ENCODE data around the gene TRMT1L. TPM values are rescaled to one million over a fixed set of nuclear protein-coding genes. Genes with fewer than 3 reads are reported as not detected.

Gene TRMT1L
- total RNA-seq, 1 experiment from 2014 or later = 16.9 TPM

GRCh38 chr1:185154912-185155513 lies 1.7 kb downstream of the TRMT1L start:
- TF ChIP-seq CTCF (IDR thresholded peaks at IDR 0.05; ENCODE audit: unreplicated experiment) = no peak
- no TSS peak for BruUV-seq (replicated peaks)
- intact Hi-C loops (cut with micrococcal nuclease; ENCODE audit: unreplicated experiment) = no loop called here

DNA sequence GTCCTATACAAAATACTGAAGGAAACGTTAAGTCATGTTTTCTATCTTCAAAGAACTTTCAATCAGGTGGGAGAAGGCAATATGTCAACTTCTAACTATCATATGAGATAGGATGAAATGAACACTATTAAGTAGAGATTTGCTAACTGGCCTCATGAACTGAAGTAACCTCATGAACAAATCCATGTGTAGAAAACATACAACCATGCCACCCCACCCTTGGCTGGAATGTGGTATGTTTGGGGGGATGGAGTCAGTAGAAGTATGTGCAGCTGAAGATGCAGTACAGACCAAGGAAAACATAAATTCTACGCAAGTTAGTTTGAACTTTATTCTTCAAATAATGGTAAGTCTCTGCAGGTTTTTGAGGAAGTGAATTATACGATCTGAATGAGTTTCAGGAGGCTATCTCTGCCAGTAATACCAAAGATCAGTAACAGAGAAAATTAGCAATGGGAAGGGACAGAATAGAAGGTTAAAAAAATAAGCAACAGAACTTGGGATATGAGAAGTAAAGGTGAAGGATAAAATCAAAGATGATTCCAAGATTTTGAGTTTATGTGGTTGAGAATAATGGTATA lies 4.5 kb downstream of the TRMT1L start:
- no peak for DNase-seq
- intact Hi-C loops (cut with micrococcal nuclease; ENCODE audit: unreplicated experiment) = no loop called here
- BruUV-seq (replicated peaks) = no TSS peak
- no peaks in the 10 kb centered on the region for H3K27me3 Mint-ChIP-seq (ENCODE audit: unreplicated experiment)
- CTCF ChIA-PET = no interaction called here
- no peak overlapping the region for H3K4me3 Mint-ChIP-seq (ENCODE audit: low read depth, unreplicated experiment)
- H3K36me3 Mint-ChIP-seq (ENCODE audit: insufficient read depth, unreplicated experiment) = peaks cover 18% of the 10 kb centered on the region
- H3K27ac Mint-ChIP-seq (ENCODE audit: unreplicated experiment) = no peak overlapping the region
- TF ChIP-seq CTCF (IDR thresholded peaks at IDR 0.05; ENCODE audit: unreplicated experiment) = no peak
- H3K9me3 Mint-ChIP-seq (ENCODE audit: low read depth, unreplicated experiment) = no peaks in the 10 kb centered on the region
- peaks cover 7% of the 10 kb centered on the region for H3K4me1 Mint-ChIP-seq (ENCODE audit: low read depth, unreplicated experiment)

More at GRCh38 chr1:185154912-185155513, 1.7 kb downstream of the TRMT1L start:
- Mint-ChIP-seq H3K27ac (ENCODE audit: unreplicated experiment) (no peak overlapping the region), H3K4me3 (ENCODE audit: low read depth, unreplicated experiment) (peak overlapping the region; percentile 84), H3K27me3 (ENCODE audit: unreplicated experiment) (no peaks in the 10 kb centered on the region), H3K4me1 (ENCODE audit: low read depth, unreplicated experiment) (peaks cover 7% of the 10 kb centered on the region), H3K36me3 (ENCODE audit: insufficient read depth, unreplicated experiment) (peaks cover 28% of the 10 kb centered on the region), H3K9me3 (ENCODE audit: low read depth, unreplicated experiment) (no peaks in the 10 kb centered on the region)
- DNase-seq = no peak
- CTCF ChIA-PET = interaction anchor here (1.1 to 1.2 kb wide), 2 partner anchors 15 to 526 kb away, joined by 4 to 5 read pairs; no protein-coding TSS in a partner anchor

- H3K4me3 Mint-ChIP-seq (ENCODE audit: low read depth, unreplicated experiment) = no peak overlapping the region
- BruUV-seq (replicated peaks) = no TSS peak
Measured at GRCh38 chr1:185151215-185151614, 5.5 kb downstream of the TRMT1L start.

GRCh38 chr1:185144233-185144632 lies 12.5 kb downstream of the TRMT1L start:
- Mint-ChIP-seq H3K9me3 (ENCODE audit: low read depth, unreplicated experiment) (no peaks in the 10 kb centered on the region), H3K36me3 (ENCODE audit: insufficient read depth, unreplicated experiment) (no peaks in the 10 kb centered on the region), H3K4me1 (ENCODE audit: low read depth, unreplicated experiment) (no peaks in the 10 kb centered on the region), H3K4me3 (ENCODE audit: low read depth, unreplicated experiment) (no peak overlapping the region), H3K27ac (ENCODE audit: unreplicated experiment) (no peak overlapping the region), H3K27me3 (ENCODE audit: unreplicated experiment) (no peaks in the 10 kb centered on the region)
- CTCF ChIA-PET = no interaction called here
- TF ChIP-seq CTCF (IDR thresholded peaks at IDR 0.05; ENCODE audit: unreplicated experiment) = no peak
- intact Hi-C loops (cut with micrococcal nuclease; ENCODE audit: unreplicated experiment) = no loop called here
- no TSS peak for BruUV-seq (replicated peaks)
- no peak for DNase-seq

More at GRCh38 chr1:185151215-185151614, 5.5 kb downstream of the TRMT1L start:
- CTCF ChIA-PET = no interaction called here
- H3K4me1 Mint-ChIP-seq (ENCODE audit: low read depth, unreplicated experiment) = peaks cover 7% of the 10 kb centered on the region
- no peak for TF ChIP-seq CTCF (IDR thresholded peaks at IDR 0.05; ENCODE audit: unreplicated experiment)
- intact Hi-C loops (cut with micrococcal nuclease; ENCODE audit: unreplicated experiment) = no loop called here
- no peaks in the 10 kb centered on the region for H3K9me3 Mint-ChIP-seq (ENCODE audit: low read depth, unreplicated experiment)
- H3K27me3 Mint-ChIP-seq (ENCODE audit: unreplicated experiment) = no peaks in the 10 kb centered on the region
- no peak for DNase-seq
- H3K27ac Mint-ChIP-seq (ENCODE audit: unreplicated experiment) = no peak overlapping the region
- peaks cover 7% of the 10 kb centered on the region for H3K36me3 Mint-ChIP-seq (ENCODE audit: insufficient read depth, unreplicated experiment)

Data from Calu3 (cell line).